ENCODE measurements around the gene ANKRD17.

ANKRD17 gene

DNA sequence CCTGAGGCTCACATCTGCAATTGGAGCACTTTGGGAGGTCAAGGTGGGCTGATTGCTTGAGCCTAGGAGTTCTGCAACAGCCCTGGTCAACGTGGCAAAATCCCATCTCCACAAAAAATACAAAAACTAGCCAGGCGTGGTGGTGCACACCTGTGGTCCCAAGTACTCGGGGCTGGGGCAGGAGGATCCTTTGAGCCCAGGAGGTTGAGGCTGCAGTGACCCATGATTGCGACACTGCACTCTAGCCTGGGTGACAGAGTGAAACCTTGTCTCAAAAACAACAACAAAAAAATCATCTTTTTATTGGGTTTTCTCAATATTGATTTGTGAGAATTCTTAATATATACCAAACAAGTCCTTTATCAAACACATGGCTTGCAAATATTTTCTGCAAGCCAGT, 64.9 kb downstream of the ANKRD17 start:
- DNase-seq = no peak

DNA sequence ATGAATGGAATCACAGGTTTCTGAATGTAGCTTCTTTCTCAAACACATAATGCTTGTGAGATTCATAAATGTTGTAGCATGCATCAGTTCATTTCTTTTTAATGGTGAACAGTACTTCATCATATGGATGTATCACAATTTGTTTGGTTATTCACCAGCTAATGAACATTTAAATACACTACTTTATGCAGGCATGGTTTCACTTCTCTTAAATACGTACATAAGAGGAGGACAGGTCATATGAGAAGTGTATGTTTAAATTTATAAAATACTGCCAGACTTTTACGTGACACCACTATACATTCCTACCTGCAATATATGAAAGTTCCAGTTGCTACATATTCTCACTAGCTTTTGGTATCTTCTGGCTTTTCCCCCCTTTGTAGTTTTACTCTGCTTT, 65.4 kb downstream of the ANKRD17 start:
- no peak for DNase-seq

DNA sequence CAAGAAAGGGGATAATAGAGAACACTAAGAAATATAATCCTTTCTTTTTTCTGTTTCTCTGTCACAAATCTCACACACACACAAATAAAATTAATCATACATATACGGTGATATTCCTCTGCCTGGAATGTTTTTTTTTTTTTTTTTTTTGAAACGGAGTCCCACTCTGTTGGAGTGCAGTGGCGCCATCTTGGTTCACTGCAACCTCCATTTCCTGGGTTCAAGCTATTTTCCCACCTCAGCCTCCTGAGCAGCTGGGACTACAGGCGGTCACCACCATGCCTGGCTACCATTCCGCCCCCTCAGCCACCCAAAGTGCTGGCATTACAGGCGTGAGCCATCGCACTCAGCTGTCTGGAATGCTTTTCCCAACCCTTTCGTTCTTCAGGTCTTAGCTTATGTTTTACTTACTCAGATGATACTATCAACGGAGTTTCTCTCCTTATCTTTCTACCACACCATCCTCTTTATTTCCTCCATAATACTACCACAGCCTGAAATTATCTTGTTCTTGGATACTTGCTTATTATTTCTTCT, 69.3 kb downstream of the ANKRD17 start:
- no peak for DNase-seq

DNA sequence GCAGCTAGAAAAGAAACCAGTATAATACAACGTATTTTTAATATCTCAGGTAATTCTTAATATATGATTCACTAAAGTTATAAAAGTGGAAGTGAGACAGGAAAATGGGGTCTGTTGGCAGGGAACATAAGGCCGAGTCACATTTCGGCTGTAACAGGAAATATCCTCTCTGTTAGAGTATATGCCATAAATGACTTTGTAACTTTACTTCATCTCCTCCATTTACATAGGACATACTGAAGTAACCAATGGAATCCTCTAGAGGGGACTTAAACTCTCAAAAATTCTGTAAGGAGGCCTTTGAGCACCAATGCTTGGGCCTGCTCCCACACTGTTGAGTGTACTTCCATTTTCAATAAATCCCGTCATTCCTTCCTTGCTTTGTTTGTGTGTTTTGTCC, 71.3 kb downstream of the ANKRD17 start:
- no peak for DNase-seq

DNA sequence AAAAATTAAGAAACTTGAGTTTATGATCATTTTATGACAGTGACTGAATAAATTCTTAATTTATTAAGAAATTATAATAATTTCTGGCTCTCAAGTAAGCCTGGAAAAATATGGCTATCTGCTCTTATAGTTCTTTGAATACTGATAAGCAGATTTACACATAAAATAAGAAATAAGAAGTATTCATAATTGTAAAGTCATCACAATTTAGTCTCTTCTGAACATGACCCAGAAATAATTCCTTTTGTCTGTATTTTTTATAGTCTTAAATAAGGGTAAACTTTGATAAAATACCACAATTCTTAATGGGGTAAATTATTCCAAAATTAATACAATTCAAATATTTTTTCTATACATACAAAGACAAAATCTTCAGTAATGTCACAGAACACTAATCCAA, 72.7 kb downstream of the ANKRD17 start:
- DNase-seq = no peak

DNA sequence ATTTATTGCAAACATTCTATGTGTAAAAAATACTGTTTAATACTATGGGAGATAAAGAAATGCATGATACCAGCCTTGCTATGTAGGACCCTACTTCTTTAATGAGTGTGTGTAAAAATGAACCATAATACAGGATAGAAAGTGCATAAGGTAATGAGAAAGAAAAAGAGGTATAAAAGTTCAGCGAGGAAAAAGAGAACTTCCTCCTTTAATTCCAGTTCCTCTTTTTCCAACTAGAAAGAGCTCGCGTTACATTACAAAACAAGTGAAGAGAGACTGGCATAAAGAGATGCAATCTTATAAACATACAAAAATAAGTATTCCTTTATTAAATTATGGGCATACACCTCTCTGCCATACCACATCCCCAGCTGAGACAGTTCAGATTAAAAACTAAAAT, 77.4 kb downstream of the ANKRD17 start:
- no peak for DNase-seq

DNA sequence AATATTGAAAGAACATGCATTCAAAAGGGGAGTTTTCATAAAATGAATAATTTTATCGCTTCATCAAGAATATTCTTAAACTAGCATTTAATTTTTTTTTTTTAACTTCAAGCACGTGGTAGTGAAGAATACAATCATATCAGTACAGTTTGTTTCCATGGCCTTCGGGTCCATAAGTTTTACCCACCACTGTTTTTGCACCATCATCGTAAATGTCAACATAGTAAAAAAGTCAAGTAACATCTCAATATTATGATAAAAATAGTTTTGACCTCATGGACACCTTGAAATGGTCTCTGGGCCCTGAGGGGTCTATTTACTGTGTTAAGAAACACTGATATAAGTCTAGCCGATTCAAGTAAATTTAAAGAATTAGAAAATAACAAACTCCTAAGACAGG, 80.2 kb downstream of the ANKRD17 start:
- no peak for DNase-seq

DNA sequence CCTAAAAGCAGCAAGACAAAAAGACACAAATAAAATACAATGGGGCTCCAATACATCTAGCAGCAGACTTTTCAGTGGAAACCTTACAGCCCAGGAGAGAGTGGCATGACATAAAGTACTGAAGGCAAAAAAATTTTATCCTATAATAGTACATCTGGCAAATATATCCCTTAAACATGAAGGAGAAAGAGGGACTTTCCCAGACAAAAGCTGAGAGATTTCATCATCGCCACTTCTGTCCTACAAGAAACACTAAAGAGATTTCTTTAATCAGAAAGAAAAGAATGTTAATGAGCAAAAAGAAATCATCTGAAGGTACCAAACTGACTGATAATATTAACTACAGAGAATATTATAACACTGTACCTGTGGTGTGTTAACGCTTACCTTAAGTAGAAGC, 86.4 kb downstream of the ANKRD17 start:
- DNase-seq = no peak

DNA sequence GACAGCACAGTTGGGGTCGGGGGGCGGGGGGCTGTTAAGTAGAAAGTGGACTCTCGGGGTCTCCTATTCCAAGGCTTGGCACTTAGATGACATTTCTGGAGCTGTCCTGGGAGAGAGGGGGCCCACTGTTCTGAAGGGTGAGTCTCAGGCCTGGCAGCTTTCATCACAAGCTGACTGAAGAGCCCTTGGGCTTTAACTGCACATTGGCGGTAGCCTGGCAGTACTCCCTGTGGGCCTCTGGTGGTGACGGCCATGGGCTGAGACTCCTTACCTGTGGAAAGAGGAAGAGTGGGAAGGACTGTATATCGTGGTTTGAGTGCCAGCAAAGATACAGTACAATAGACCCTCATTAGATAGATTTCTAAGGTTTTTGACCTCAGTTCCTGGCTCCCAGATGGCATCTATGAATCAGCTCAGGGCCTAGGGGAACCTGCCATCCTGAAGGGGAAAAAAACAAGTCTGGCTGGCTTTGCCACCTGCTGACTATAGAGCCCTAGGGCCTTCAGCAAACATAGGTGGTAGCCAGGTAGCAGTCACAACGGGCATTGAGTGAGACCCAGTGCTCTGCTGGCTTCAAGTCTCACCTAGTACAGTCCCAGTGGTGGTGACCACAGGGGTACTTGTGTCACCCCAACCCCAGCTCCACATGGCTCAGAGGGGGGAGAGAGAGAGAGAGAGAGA, 87.9 kb downstream of the ANKRD17 start:
- no peak for DNase-seq

DNA sequence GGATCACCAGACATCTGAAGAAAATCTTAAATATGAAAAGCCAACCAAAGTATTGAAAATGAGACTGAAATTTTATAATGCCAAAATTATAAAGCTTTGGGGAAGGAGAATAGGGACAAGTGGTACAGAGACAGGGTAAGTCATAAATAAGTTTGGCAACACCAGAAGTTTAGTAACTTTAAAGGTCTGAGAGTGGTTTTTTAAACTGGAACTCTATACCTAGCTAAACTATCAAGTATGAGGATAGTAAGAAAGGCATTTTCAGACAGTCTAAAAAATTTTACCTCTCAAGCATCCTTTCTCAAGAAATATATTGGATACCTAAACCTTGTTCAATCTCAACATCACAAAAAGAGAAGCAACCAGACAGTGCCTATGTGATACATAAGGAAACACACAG, 92.4 kb downstream of the ANKRD17 start:
- DNase-seq = no peak

DNA sequence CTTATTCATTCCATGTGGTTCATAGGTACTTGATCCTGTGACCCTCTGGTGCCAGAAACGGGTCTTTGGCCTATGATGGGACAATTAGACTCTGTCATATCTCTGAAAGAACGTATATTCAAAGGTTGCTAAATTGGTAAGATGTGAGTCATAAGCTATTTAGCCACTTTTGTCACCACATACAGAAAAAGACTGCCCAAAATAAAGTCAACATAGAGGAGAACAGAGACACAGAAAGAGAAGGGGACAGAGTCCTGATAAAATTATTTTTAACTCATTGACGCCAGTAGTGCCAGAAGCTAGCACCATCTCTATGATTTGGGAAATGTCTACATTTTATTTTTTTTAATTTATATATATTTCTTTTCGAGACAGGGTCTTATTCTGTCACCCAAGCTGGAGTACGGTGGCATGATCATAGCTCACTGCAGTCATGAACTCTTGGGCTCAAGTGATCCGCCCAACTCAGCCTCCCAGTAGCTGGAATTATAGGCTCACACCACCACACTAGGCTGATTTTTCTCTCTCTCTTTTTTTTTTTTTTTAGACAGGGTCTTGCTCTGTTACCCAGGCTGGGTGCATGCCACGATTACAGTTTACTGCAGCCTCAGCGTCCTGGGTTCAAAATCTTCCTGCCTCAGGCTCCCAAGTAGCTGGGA, 96.9 kb downstream of the ANKRD17 start:
- no peak for DNase-seq

DNA sequence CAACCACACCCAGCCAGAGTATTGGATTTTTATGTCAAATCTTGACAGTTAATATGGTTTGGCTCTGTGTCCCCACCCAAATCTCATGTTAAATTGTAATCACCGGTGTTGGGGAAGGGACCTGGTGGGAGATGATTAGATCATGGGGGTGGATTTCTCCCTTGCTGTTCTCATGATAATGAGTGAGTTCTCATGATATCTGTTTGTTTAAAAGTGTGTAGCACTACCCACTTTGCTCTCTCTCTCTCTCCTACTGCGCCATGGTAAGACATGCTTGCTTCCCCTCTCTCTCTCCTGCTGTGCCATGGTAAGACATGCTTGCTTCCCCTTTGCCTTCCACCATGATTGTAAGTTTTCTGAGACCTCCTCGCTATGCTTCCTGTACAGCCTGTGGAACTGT, 102.2 kb downstream of the ANKRD17 start:
- no peak for DNase-seq

DNA sequence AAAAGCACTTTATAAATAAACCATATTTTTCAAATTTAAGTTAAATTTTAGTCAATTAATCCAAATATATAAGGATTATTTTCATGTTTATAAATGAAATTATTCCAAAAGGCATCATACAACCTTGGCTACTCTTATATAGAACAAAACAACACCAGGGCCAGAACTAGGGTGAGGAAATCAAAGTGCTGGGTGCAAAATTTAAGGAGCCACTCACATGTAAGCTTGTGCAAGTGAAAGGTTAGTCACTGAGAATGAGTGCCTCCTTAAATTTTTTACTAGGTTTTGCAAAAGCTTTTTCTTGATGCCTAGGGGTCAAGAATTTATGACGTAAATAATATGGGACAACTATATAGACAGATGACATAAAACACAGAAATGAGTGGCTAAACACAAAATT, 105.7 kb downstream of the ANKRD17 start:
- no peak for DNase-seq

DNA sequence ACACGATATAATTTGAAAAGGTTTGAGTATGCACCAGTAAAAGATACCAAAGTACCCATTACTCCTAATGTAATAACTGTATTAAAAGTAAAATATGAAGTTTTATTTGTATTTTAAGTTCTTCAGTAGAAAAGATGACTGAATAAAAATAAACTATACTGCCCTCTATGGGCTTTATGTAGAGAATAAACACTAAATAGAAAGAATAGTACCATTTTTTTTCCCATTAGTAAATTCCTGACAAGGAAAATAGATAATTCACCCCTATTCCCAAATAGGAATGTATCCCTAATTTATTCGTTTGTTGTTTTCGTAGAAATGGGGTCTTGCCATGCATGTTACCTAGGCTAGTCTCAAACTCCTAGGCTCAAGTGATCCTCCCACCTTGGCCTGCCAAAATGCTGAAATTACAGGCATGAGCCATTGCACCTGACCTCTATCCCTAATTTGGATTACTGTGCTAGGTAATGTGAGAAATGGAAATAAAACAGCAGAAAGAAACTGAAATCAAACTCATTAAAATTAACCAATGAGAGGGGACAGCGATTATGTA, 115.5 kb downstream of the ANKRD17 start:
- no peak for DNase-seq

DNA sequence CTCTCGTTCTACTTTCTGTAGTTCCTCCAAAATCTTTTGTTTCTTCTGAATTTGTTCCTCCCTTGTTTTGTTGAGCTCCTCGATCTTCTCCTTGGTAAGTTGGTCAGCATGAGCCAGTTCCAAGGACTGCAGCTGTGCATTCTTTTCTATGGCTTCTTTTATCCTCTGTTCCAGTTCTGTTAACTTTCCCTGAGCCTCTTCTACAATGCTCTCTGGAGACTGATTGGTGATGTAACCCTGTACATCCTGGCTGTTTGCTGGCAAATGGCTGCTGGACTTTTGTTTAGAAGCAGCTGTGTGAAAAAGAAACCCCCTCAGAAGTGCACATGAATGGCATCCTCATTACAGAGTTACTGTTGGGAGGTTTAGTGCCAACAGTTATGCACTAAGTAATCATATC, 118.6 kb downstream of the ANKRD17 start:
- no peak for DNase-seq

DNA sequence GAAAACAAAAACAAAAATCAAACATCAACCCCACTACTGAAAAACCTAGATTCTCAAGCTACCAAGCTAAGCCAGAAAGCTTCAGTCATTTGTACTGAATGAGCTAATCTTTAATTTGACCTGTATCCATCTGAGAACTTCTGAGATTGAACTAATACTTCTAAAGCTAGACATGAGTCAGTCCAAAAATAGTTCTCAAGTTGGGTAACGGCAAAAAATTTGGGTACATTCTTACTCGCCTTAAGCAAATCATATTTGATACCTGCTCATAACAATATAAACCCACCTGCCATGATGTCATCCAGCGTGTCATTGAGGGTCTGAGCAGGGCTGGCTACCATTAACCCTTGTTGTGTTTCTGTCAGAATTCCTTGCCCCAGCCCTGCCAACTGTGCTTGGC, 119.4 kb downstream of the ANKRD17 start:
- no peak for DNase-seq

DNA sequence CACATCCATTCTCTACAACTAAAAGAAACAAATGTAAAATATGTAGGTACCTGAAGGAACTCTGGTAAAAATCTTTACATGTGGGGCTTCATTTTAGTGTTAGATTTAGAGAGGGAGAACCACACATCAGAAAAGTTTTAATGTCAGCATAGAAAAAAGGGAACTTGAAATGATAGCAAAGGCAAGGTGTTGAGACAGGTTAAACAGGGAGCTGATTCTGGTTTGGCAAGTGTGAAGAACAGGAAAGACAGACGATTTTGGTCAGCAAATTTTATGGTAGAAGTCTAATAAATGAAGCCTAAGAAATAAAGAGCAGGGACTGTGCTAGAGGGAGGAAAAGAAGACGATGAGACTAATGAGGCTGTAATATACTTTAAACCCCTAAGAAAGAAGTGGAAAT, 121.5 kb downstream of the ANKRD17 start:
- no peak for DNase-seq

DNA sequence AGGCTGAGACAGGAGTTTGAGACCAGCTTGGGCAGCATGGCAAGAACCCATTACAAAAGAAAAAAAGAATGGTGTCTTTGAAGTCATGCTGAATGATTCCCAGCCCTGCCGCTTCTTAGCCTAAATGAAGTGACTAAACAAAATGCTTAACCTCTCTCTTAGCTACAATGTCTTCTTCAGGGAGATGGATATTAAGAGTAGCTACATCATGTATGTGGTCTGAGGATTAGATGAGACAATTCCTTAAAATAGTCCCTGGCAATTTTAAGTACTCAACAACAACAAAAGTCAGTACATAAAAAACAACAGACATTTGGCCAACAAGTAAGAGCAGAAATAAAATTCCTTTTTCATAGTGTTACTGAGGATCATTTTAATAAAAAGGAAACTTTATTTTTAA, 124.8 kb downstream of the ANKRD17 start:
- no peak for DNase-seq

DNA sequence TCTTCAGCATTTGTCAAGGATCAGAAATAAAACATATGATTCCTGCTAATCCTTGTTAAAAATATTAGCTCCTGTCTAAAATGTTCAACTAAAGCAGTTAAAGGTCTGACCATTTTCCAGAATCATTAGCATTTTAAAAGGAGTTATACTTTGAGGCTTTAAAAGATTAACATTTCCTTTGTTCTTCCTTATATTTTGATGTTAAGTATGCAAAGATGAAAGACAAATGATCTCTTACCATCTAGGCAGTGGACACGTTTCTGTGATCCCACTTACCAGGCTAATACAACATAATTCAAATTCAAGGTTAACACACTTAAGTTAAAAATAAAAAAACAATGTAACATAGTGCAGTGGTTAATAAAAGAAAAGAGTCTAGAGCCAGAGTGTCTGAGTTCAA, 127.3 kb downstream of the ANKRD17 start:
- no peak for DNase-seq

DNA sequence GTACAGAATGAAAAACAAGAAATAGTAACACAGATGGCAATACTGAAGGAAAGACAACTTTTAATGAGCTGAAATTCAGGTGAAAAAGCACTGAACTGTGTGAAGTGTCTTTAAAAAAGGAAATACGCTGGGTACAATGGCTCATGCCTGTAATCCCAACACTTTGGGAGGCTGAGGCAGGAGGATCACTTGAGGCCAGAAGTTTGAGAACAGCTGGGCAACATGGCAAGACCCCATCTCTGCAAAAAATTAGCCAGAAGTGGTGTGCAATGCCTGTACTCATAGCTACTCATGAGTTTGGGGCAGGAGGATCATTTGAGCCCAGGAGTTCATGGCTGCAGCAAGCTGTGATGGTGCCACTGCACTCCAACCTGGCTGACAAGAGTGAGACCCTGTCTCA, 129.3 kb downstream of the ANKRD17 start:
- no peak for DNase-seq

DNA sequence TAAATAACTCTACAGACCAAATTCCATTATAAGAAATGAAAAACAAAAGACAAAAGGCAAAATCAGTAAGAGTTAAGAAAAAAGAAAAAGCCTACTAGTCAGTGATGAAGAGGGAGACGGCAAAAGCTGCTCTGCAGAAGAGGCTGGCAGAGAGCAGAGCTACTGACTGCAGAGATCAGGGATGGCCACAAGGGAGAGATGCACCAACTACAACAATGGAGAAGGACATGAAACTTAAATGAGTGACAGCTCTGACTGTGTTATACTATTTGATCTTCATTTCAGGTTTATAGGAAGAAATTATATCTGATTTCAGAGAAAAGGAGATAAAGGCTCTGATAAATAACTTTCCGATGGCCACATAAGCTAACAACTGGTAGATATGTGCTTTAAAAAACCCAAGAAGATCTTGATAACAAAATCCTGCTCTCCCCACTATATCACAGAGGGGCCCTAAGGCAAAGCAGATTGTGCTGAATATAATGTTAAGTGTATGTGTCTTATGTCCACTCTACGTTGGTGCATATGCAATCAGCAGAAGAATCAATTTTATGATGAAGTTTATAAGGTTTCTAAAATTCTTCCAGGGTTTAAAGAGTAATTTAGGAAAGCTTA, 130.7 kb downstream of the ANKRD17 start:
- no peak for DNase-seq

DNA sequence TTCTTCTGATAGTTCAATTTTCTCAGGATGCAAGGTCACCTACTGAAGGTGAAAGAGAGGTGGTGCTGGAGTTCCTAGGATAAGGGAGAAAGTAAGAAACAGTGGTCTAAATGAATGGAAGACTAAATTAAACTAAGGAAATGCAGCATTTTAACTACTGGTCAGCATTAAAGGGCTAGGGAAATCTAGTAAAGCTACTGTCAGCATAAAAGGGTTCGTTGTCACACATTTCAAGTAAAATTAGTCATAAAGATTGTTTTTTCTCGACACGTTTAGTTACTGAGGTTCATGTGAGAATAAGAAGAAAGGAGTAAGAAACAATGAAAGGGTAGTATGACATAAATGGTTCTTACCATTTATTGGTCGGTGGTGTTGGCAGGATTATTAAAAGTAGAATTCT, 149.1 kb downstream of the ANKRD17 start:
- no peak for DNase-seq

DNA sequence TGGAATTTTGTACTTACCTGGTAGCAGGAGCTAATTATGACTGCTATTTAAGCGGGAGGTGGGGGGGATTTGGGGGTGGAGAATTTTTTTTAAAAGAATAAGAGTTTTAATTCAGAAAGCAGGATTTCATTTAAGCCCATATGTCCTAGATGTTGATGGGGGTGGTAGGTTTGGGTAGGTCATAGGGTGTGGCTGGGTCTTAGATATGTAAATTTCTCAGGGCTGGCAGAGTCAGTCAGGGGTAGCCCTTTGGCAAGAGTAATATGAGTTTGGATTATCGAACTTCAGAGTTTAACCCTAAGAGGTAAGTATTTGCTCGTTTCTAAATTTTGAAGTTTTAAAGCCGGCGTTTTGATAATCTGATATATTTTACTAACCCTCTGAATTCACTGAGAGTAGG, 153.9 kb downstream of the ANKRD17 start:
- DNase-seq = no peak
